Measurements from ENCODE around the gene APOBEC2. TPM values are rescaled to one million over a fixed set of nuclear protein-coding genes. Genes with fewer than 3 reads are reported as not detected.

The APOBEC2 gene
- not detected in 2 replicates for total RNA-seq

GRCh38 chr6:41053041-41053440, at the start of gene APOBEC2:
Gene APOBEC2, plus strand, starts transcription at chr6:41053202. Its CDS starts 146 bp downstream, at chr6:41053348.

GRCh38 chr6:41039060-41039998, 13.7 kb upstream of the APOBEC2 start, which contains the start of gene UNC5CL:
Gene UNC5CL, minus strand, starts transcription at chr6:41039221. Its CDS starts 4,147 bp downstream, at chr6:41035074.

GRCh38 chr6:41042226-41043055, 10.6 kb upstream of the APOBEC2 start, which contains the start of gene TSPO2:
Gene TSPO2, plus strand, starts transcription at chr6:41042467. Its CDS starts 519 bp downstream, at chr6:41042986.

GRCh38 chr6:41071923-41072835, 19.2 kb downstream of the APOBEC2 start, which contains the start of gene OARD1:
Gene OARD1, minus strand, starts transcription at chr6:41072356. Its CDS starts 722 bp downstream, at chr6:41071634.

GRCh38 chr6:41072836-41073202, 19.8 kb downstream of the APOBEC2 start, which contains the start of gene NFYA:
Gene NFYA, plus strand, starts transcription at chr6:41072974. Its CDS starts 6,116 bp downstream, at chr6:41079090.

Other genes with a start within 250 kb of the APOBEC2 start
- gene UNC5CL, start 14.0 kb upstream of the APOBEC2 start, total RNA-seq, result under 0.01 TPM in 2 replicates
- not detected in 2 replicates for gene TSPO2, start 10.7 kb upstream of the APOBEC2 start, total RNA-seq
- gene OARD1, start 19.2 kb downstream of the APOBEC2 start, total RNA-seq, result 4.8 and 6.3 TPM in 2 replicates
- gene NFYA, start 19.8 kb downstream of the APOBEC2 start, total RNA-seq, result 5.9 and 11.3 TPM in 2 replicates
- gene TREML1, start 101.1 kb downstream of the APOBEC2 start, total RNA-seq, result not detected in 2 replicates
- not detected in 2 replicates for gene TREM2, start 109.9 kb downstream of the APOBEC2 start, total RNA-seq
- gene TREML2, start 147.9 kb downstream of the APOBEC2 start, total RNA-seq, result not detected in 2 replicates
- gene TREML4, start 175.1 kb downstream of the APOBEC2 start, total RNA-seq, result not detected in 2 replicates
- gene TREM1, start 233.5 kb downstream of the APOBEC2 start, total RNA-seq, result 0.78 and 7.0 TPM in 2 replicates

Data from subcutaneous preadipocyte (primary cell).